HG02678 (cell line): Measurements from ENCODE around the gene SUN2.

Experiments used
- ATAC-seq: cut with Tn5 transposase; IDR thresholded peaks from one replicate; pipeline ENCODE4 v1.9.1; 2021; ENCODE audit warnings: mild to moderate bottlenecking, moderate library complexity; ENCODE audit not compliant: unreplicated experiment

Gene SUN2

DNA sequence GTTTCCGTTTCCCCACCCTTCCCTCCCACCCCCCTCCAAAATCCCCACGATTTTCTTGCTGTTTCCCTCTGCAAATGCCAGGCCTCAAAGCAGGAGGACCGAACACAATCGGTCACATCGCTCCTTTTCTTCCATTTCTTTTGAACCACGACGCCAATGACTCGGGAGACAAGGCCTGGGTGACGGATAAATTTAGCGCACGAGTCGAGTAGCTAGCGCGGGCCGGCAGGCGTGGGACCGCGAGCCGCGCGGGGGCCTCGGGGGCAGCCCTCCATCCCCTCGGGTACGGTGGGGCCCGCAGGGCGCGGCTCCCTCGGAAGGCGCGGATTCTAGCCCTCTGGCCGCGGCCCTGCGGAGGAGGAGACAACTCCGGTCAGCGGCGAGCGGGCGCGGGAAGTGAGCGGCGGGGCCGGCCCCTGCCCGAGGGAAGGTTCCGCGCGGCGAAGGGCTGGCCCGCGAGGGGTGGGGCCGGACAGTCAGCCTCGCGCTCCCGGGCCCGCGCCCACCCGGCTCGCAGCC, 55.5 kb downstream of the SUN2 start:
- no peak for ATAC-seq

DNA sequence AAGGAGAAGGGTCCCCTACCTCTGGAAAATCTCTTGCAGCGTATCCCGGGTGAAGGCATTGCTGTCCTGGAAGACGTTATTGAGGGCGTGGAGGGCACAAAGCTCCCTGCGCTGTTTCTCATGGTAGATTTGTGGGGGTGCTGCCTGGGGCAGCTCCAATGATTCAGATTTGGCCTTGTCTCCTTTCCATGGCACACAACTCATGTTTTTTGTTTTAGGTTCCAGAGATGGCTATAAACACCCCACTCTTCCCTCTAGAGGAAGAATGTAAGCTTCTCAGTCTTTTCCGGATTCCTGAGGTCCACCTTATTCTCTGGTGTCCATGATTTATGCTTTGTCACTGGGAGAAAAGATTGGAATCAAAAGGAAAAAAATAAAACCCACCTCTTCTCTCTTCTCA, 56.0 kb downstream of the SUN2 start:
- ATAC-seq: no peak

- ATAC-seq: no peak
Measured at GRCh38 chr22:38699143-38699542, 56.7 kb downstream of the SUN2 start.

DNA sequence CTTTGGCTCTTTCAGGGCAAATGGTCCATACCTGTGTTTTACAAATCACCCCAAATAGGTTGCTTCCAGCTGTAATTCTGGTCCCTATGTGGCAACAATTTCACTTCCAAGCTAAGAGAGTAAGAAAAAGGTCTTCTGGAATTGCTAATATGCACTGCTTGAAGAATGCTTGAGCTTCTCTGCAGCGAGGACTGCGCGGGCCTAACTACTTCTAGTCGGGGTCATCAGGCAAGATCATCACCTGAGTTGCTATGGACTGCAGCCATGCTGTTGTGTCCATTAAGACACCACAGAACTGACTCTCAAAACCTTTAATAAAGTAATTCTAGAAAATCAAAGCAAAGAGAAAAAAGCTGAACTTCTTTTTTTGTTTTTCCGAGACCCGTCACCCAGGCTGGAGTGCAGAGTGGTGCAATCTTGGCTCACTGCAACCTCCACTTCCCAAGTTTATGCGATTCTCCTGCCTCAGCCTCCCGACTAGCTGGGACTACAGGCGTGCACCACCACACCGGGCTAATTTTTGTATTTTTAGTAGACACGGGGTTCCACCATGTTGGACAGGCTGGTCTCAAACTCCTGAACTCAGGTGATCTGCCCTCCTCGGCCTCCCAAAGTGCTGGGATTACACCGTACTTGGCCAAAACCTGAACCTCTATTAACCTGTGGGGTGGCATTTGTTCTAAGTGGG, 57.2 kb downstream of the SUN2 start:
- ATAC-seq: no peak

GRCh38 chr22:38697425-38698089, 58.2 kb downstream of the SUN2 start:
- no peak for ATAC-seq

- ATAC-seq: no peak
Measured at GRCh38 chr22:38696606-38697424, 59.0 kb downstream of the SUN2 start.

GRCh38 chr22:38694940-38695339, 60.9 kb downstream of the SUN2 start:
- ATAC-seq: no peak

DNA sequence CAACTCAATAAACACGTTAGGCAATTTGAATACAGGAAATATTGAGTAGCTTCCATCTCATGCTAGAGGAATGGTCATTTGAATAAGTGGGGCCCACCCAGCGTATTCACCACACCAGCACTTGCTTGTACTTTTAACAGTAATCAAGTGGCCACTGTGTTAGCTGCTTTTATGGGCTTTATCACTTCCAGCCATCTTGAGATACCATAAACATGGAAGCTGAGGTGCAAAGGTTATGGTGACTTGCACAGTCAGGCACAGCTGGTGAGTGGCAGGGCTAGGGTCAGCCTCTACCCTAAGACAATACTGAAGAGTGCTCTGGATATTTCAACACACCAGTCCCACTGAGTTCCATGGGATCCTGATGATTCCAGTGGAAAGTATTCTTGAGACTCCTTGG, 61.7 kb downstream of the SUN2 start:
- no peak for ATAC-seq

- no peak for ATAC-seq
Measured at GRCh38 chr22:38689651-38690050, 66.1 kb downstream of the SUN2 start.

DNA sequence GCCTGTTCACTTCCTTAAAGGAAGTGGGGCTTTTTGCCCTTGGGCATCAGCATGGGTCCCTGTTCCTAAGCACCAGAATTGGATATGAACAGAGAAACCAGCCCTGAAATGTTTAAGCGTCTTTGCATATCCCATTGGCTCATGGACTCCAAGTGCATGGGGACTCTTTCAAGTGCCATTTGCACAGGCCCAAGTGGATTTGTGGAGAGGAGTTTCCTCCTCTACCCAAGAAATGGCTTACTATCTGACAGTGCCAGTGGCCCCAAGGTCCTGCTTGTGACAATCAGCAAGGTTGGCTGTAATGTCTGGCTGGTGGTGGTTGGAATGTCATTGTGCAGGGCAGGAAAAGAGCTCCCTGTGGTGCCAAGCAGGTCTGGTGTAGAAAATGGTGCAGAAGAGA, 70.0 kb downstream of the SUN2 start:
- no peak for ATAC-seq

GRCh38 chr22:38684895-38685294, 70.9 kb downstream of the SUN2 start:
- no peak for ATAC-seq
